Muscle of leg (tissue), 16 donors: ENCODE results near the gene SHCBP1. TPM values are rescaled to one million over a fixed set of nuclear protein-coding genes. Genes with fewer than 3 reads are reported as not detected.
A peak's percentile ranks its signal among the peaks of the same experiment; 100 is the strongest.

ENCODE experiments used
- DNase-seq: peaks from one replicate; pipeline ENCODE4 v3.0.0; 2013
- H3K27ac ChIP-seq: one replicate; pipeline ENCODE4 v1.5.1; 2013; ENCODE audit warnings: mild to moderate bottlenecking, low read length, control low read depth
- H3K27me3 ChIP-seq: one replicate; pipeline ENCODE4 v1.6.1; 2013; ENCODE audit warnings: low read length; ENCODE audit not compliant: control insufficient read depth, insufficient read depth
- H3K36me3 ChIP-seq: one replicate; pipeline ENCODE4 v1.6.1; 2013; ENCODE audit warnings: low read length; ENCODE audit not compliant: control insufficient read depth, insufficient read depth
- H3K4me1 ChIP-seq: one replicate; pipeline ENCODE4 v1.6.1; 2013; ENCODE audit warnings: low read length; ENCODE audit not compliant: control insufficient read depth, insufficient read depth
- H3K4me3 ChIP-seq: one replicate; pipeline ENCODE4 v1.5.1; 2013; ENCODE audit warnings: low read length, control low read depth
- H3K9me3 ChIP-seq: replicated peaks from 2 replicates; pipeline ENCODE4 v1.6.1; 2013; ENCODE audit warnings: low read depth, low read length; ENCODE audit not compliant: control insufficient read depth
- WGBS: methylation state at CpG from one replicate; pipeline ENCODE4 v1.1.5; 2013; ENCODE audit warnings: missing lambda C conversion rate; ENCODE audit not compliant: insufficient coverage; 5-methylcytosine and 5-hydroxymethylcytosine counted together
- long read RNA-seq, 11 donors: transcript quantifications; one replicate each; lab custom pipeline, GENCODE V29; 2026
- polyA plus RNA-seq, 8 donors: library from polyadenylated mRNA; unstranded; fragments of 120-200 nt; gene quantifications; one replicate each; pipeline versions ENCODE4 v1.2.1 to v1.2.3, GENCODE V29; 2013; ENCODE audit warnings: inconsistent platforms in 1 of 8, low replicate concordance in 1 of 8; ENCODE audit not compliant: insufficient read length in 8 of 8, insufficient read depth in 1 of 8
- total RNA-seq: library from RNA; stranded (reverse); fragments of 120-200 nt; gene quantifications from one replicate; pipeline ENCODE4 v1.2.4, GENCODE V29; 2013

SHCBP1 gene
- total RNA-seq (6.6 TPM), polyA plus RNA-seq (10 to 100 TPM in 4 of 8 donors, 1 to 10 TPM in 4; 8.3 to 12.3 (median 9.7) TPM)
- long read RNA-seq, donor 1 = 0 reads
- long read RNA-seq, donor 2 = 0 reads
- long read RNA-seq, donor 3, partial matches to known transcripts = 0 of 1 reads
- long read RNA-seq, donor 3, other reads (novel, unspliced or antisense) = 0 of 1 reads
- long read RNA-seq, donor 4 = 0 reads
- long read RNA-seq, donor 5, partial matches to known transcripts = 0 of 1 reads
- long read RNA-seq, donor 5, other reads (novel, unspliced or antisense) = 0 of 1 reads
- long read RNA-seq, donor 6, partial matches to known transcripts = 0 of 2 reads
- long read RNA-seq, donor 6, other reads (novel, unspliced or antisense) = 0 of 2 reads
- long read RNA-seq, donor 7, partial matches to known transcripts = 0 of 5 reads
- long read RNA-seq, donor 7, other reads (novel, unspliced or antisense) = 0 of 5 reads
- long read RNA-seq, donor 8 = 0 reads
- long read RNA-seq, donor 9, partial matches to known transcripts = 0 of 1 reads
- long read RNA-seq, donor 9, other reads (novel, unspliced or antisense) = 0 of 1 reads
- long read RNA-seq, donor 10, partial matches to known transcripts = 0 of 2 reads
- long read RNA-seq, donor 10, other reads (novel, unspliced or antisense) = 0 of 2 reads
- long read RNA-seq, donor 11 = 0 reads

GRCh38 chr16:46621006-46621933 is at the start of gene SHCBP1:
TSS of gene SHCBP1 (minus strand) at chr16:46621379. CDS start at chr16:46621359, 20 bp downstream.
- Histone ChIP-seq H3K36me3 (peaks cover under 1% of the 10 kb centered on the region), H3K27me3 (no peaks in the 10 kb centered on the region), H3K4me1 (peaks cover 13% of the 10 kb centered on the region), H3K9me3 (no peaks in the 10 kb centered on the region), H3K4me3 (peak within 1 kb of the TSS; percentile 63), H3K27ac (peak within 1 kb of the TSS; percentile 35)
- DNase-seq = peak; percentile 95
- WGBS = 0% methylated on average over 40 of the region's 52 CpGs

- Histone ChIP-seq H3K27ac (no peak overlapping the region), H3K36me3 (peaks cover 26% of the 10 kb centered on the region)
- DNase-seq = no peak
These were observed 40.9 kb upstream of the SHCBP1 start for GRCh38 chr16:46662123-46662522.

GRCh38 chr16:46658925-46659324 is 37.7 kb upstream of the SHCBP1 start:
- Histone ChIP-seq H3K27ac (no peak overlapping the region), H3K36me3 (peaks cover 25% of the 10 kb centered on the region), H3K4me1 (no peaks in the 10 kb centered on the region), H3K27me3 (no peaks in the 10 kb centered on the region), H3K4me3 (no peak overlapping the region), H3K9me3 (no peaks in the 10 kb centered on the region)
- WGBS = 50% methylated on average over 1 of the region's 1 CpG
- DNase-seq = peak; percentile 68

More at GRCh38 chr16:46662123-46662522, 40.9 kb upstream of the SHCBP1 start:
- Histone ChIP-seq H3K4me3 (no peak overlapping the region), H3K4me1 (no peaks in the 10 kb centered on the region), H3K9me3 (no peaks in the 10 kb centered on the region), H3K27me3 (no peaks in the 10 kb centered on the region)
- 71% methylated on average over 4 of the region's 4 CpGs for WGBS

- 70% methylated on average over 3 of the region's 3 CpGs for WGBS
- H3K4me1 ChIP-seq = peaks cover 13% of the 10 kb centered on the region
These were observed 30.1 kb upstream of the SHCBP1 start for GRCh38 chr16:46651305-46651704.

GRCh38 chr16:46650254-46650623 is 29.1 kb upstream of the SHCBP1 start:
- peak; percentile 85 for DNase-seq
- 68% methylated on average over 4 of the region's 5 CpGs for WGBS
- H3K9me3 ChIP-seq = no peaks in the 10 kb centered on the region
- H3K27ac ChIP-seq = peak overlapping the region; percentile 79
- peaks cover 7% of the 10 kb centered on the region for H3K36me3 ChIP-seq
- peaks cover 13% of the 10 kb centered on the region for H3K4me1 ChIP-seq
- no peak overlapping the region for H3K4me3 ChIP-seq
- no peaks in the 10 kb centered on the region for H3K27me3 ChIP-seq

More at GRCh38 chr16:46651305-46651704, 30.1 kb upstream of the SHCBP1 start:
- Histone ChIP-seq H3K27me3 (no peaks in the 10 kb centered on the region), H3K4me3 (no peak overlapping the region), H3K36me3 (peaks cover 10% of the 10 kb centered on the region), H3K9me3 (no peaks in the 10 kb centered on the region), H3K27ac (no peak overlapping the region)
- no peak for DNase-seq

GRCh38 chr16:46649588-46650253 is 28.5 kb upstream of the SHCBP1 start:
- Histone ChIP-seq H3K27me3 (no peaks in the 10 kb centered on the region), H3K4me1 (peaks cover 13% of the 10 kb centered on the region), H3K36me3 (peaks cover 7% of the 10 kb centered on the region), H3K4me3 (no peak overlapping the region), H3K9me3 (no peaks in the 10 kb centered on the region), H3K27ac (peak overlapping the region; percentile 79)
- DNase-seq = peak; percentile 89
- WGBS = 52% methylated on average over 15 of the region's 27 CpGs

- DNase-seq = no peak
- H3K4me3 ChIP-seq = no peak overlapping the region
These were observed 27.5 kb upstream of the SHCBP1 start for GRCh38 chr16:46648656-46649055.

GRCh38 chr16:46638947-46639925 is 18.1 kb upstream of the SHCBP1 start:
- 78% methylated on average over 4 of the region's 9 CpGs for WGBS
- H3K4me3 ChIP-seq = no peak overlapping the region
- no peak for DNase-seq
- no peak overlapping the region for H3K27ac ChIP-seq
- H3K4me1 ChIP-seq = no peaks in the 10 kb centered on the region
- no peaks in the 10 kb centered on the region for H3K36me3 ChIP-seq
- no peaks in the 10 kb centered on the region for H3K27me3 ChIP-seq
- H3K9me3 ChIP-seq = no peaks in the 10 kb centered on the region

More at GRCh38 chr16:46648656-46649055, 27.5 kb upstream of the SHCBP1 start:
- H3K36me3 ChIP-seq = peaks cover 7% of the 10 kb centered on the region
- H3K4me1 ChIP-seq = peaks cover 13% of the 10 kb centered on the region
- H3K27me3 ChIP-seq = no peaks in the 10 kb centered on the region
- no peak overlapping the region for H3K27ac ChIP-seq
- no peaks in the 10 kb centered on the region for H3K9me3 ChIP-seq
- WGBS = 88% methylated on average over 6 of the region's 8 CpGs
